ENCODE results near the gene SEC14L1. TPM values are rescaled to one million over a fixed set of nuclear protein-coding genes. Genes with fewer than 3 reads are reported as not detected.

SEC14L1 gene
- total RNA-seq, 1 experiment from 2014 or later = 81.0 TPM

- Mint-ChIP-seq H3K4me1 (peaks cover 23% of the 10 kb centered on the region), H3K9me3 (peaks cover 15% of the 10 kb centered on the region), H3K27me3 (ENCODE audit: low read depth) (no peaks in the 10 kb centered on the region; the same call in 1 of the 2 replicates), H3K4me3 (no peak overlapping the region), H3K36me3 (peaks cover 19% of the 10 kb centered on the region), H3K27ac (peak overlapping the region; percentile 66; the same call in 1 of the 2 replicates)
- POLR2A ChIA-PET = no interaction called here
- CTCF ChIA-PET = interaction anchor here (0.9 to 1.2 kb wide), 2 partner anchors 36 to 90 kb away, joined by 3 to 4 read pairs; no protein-coding TSS in a partner anchor
- ATAC-seq (no peak), DNase-seq (ENCODE audit: low spot score) (no peak)
- TF ChIP-seq ERG (CRISPR knock-in tag; IDR thresholded peaks at IDR 0.05) (no peak), ZNF532 (CRISPR knock-in tag; IDR thresholded peaks at IDR 0.05; ENCODE audit: borderline replicate concordance) (no peak), ATF2 (CRISPR knock-in tag; IDR thresholded peaks at IDR 0.05; ENCODE audit: borderline replicate concordance, low read depth) (no peak), E2F4 (CRISPR knock-in tag; IDR thresholded peaks at IDR 0.05; ENCODE audit: borderline replicate concordance, low read depth) (no peak), MYBL2 (CRISPR knock-in tag; IDR thresholded peaks at IDR 0.05) (no peak), MLX (CRISPR knock-in tag; IDR thresholded peaks at IDR 0.05) (no peak), ZBTB43 (CRISPR knock-in tag; IDR thresholded peaks at IDR 0.05) (no peak), ZNF232 (CRISPR knock-in tag; IDR thresholded peaks at IDR 0.05) (no peak), NR3C1 (CRISPR knock-in tag; conservative IDR thresholded peaks at IDR 0.05; ENCODE audit: low read depth) (no peak), USF1 (CRISPR knock-in tag; IDR thresholded peaks at IDR 0.05) (no peak), ZNF423 (CRISPR knock-in tag; IDR thresholded peaks at IDR 0.05) (no peak)
Measured at GRCh38 chr17:77178563-77178962, 37.8 kb downstream of the SEC14L1 start.

Measured in WTC11 (cell line).